Measurements from ENCODE around the gene FRMD3. TPM values are rescaled to one million over a fixed set of nuclear protein-coding genes. Genes with fewer than 3 reads are reported as not detected.

The FRMD3 gene
- total and polyA plus RNA-seq, 4 donors = 1.8 to 7.4 (median 6.0) TPM

GRCh38 chr9:83355729-83356151 lies 182.5 kb downstream of the FRMD3 start:
- 36 to 41% methylated on average over 2 of the region's 2 CpGs for WGBS, 2 donors
- Histone ChIP-seq H3K4me1 (ENCODE audit: control insufficient read depth in 1 of 2, insufficient read depth in 2 of 2, low read length in 2 of 2) (no peaks in the 10 kb centered on the region), H3K4me3 (ENCODE audit: low read length in 2 of 2) (no peak overlapping the region), H3K9me3 (ENCODE audit: control insufficient read depth, low read length) (no peaks in the 10 kb centered on the region), H3K27ac (ENCODE audit: low read depth in 1 of 2, low read length in 2 of 2) (no peak overlapping the region), H3K27me3 (ENCODE audit: control insufficient read depth in 1 of 2, insufficient read depth in 2 of 2, low read length in 1 of 2) (no peaks in the 10 kb centered on the region), H3K36me3 (ENCODE audit: control insufficient read depth in 1 of 2, insufficient read depth in 2 of 2, low read length in 1 of 2) (no peaks in the 10 kb centered on the region)
- ATAC-seq (ENCODE audit: low FRiP score) = peak; percentile 50
- no peak for DNase-seq
- intact Hi-C loops (cut with DNase I) = no loop called here

DNA sequence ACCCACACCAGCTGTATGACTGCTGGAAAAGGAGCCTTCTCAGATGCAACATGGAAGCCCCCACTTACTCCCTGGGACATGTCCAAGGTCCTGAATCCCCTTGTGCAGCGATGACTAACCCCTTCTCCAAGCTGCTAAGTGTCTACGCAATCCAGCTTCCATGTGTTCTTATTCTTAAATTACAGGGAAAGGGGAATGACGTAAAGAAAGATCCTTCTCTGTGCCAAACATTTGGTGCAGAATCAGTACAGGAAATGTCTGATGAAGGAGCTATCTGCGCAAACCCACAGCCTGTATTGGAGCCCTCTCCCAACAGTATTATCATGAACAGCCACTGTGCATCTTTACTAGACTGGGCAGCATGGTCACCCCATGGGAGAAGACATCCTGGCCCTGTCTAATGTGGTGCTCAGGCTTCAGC lies 183.2 kb downstream of the FRMD3 start:
- peak; percentile 50 for ATAC-seq (ENCODE audit: low FRiP score)
- no peak overlapping the region for H3K4me3 ChIP-seq (ENCODE audit: low read length in 2 of 2)
- no peaks in the 10 kb centered on the region for H3K9me3 ChIP-seq (ENCODE audit: control insufficient read depth, low read length)
- H3K27me3 ChIP-seq (ENCODE audit: control insufficient read depth in 1 of 2, insufficient read depth in 2 of 2, low read length in 1 of 2) = no peaks in the 10 kb centered on the region
- H3K4me1 ChIP-seq (ENCODE audit: control insufficient read depth in 1 of 2, insufficient read depth in 2 of 2, low read length in 2 of 2) = no peaks in the 10 kb centered on the region
- intact Hi-C loops (cut with DNase I) = no loop called here
- no peak for DNase-seq
- no peak overlapping the region for H3K27ac ChIP-seq (ENCODE audit: low read depth in 1 of 2, low read length in 2 of 2)
- WGBS, 2 donors = 76 to 79% methylated on average over 4 of the region's 4 CpGs
- H3K36me3 ChIP-seq (ENCODE audit: control insufficient read depth in 1 of 2, insufficient read depth in 2 of 2, low read length in 1 of 2) = no peaks in the 10 kb centered on the region

DNA sequence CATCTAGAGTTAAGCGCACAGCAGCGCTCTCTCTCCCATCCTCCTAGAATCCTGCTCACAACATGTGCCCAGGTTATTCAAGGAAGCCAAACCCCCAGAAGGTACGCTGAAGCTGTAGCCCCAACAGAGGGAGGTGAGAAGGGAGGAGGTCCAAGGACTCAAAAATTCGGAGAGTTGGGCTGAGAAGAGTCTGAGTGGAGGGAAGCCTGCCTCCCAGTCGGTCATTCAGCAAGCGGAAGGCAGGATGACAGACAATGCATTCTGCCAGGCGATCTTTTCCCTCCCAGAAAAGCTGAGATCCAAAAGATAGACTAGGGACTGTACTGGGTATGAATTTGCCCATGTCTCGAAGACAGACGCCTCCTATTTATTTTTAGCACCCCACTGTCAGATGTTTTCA lies 189.2 kb downstream of the FRMD3 start:
- H3K36me3 ChIP-seq (ENCODE audit: control insufficient read depth in 1 of 2, insufficient read depth in 2 of 2, low read length in 1 of 2) = no peaks in the 10 kb centered on the region
- H3K27me3 ChIP-seq (ENCODE audit: control insufficient read depth in 1 of 2, insufficient read depth in 2 of 2, low read length in 1 of 2) = no peaks in the 10 kb centered on the region
- intact Hi-C loops (cut with DNase I) = no loop called here
- H3K27ac ChIP-seq (ENCODE audit: low read depth in 1 of 2, low read length in 2 of 2) = no peak overlapping the region
- no peak overlapping the region for H3K4me3 ChIP-seq (ENCODE audit: low read length in 2 of 2)
- no peak for DNase-seq
- H3K9me3 ChIP-seq (ENCODE audit: control insufficient read depth, low read length) = no peaks in the 10 kb centered on the region
- ATAC-seq (ENCODE audit: low FRiP score) = no peak
- 83% methylated on average over 9 of the region's 9 CpGs for WGBS, 2 donors
- no peaks in the 10 kb centered on the region for H3K4me1 ChIP-seq (ENCODE audit: control insufficient read depth in 1 of 2, insufficient read depth in 2 of 2, low read length in 2 of 2)

- no peak overlapping the region for H3K4me3 ChIP-seq (ENCODE audit: low read length in 2 of 2)
- no peaks in the 10 kb centered on the region for H3K27me3 ChIP-seq (ENCODE audit: control insufficient read depth in 1 of 2, insufficient read depth in 2 of 2, low read length in 1 of 2)
- ATAC-seq (ENCODE audit: low FRiP score) = no peak
- H3K4me1 ChIP-seq (ENCODE audit: control insufficient read depth in 1 of 2, insufficient read depth in 2 of 2, low read length in 2 of 2) = no peaks in the 10 kb centered on the region
- intact Hi-C loops (cut with DNase I) = no loop called here
- no peaks in the 10 kb centered on the region for H3K36me3 ChIP-seq (ENCODE audit: control insufficient read depth in 1 of 2, insufficient read depth in 2 of 2, low read length in 1 of 2)
- WGBS, 2 donors = 25 to 27% methylated on average over 2 of the region's 2 CpGs
- DNase-seq = no peak
- H3K9me3 ChIP-seq (ENCODE audit: control insufficient read depth, low read length) = no peaks in the 10 kb centered on the region
- no peak overlapping the region for H3K27ac ChIP-seq (ENCODE audit: low read depth in 1 of 2, low read length in 2 of 2)
These were observed 191.4 kb downstream of the FRMD3 start for GRCh38 chr9:83346655-83347420.

DNA sequence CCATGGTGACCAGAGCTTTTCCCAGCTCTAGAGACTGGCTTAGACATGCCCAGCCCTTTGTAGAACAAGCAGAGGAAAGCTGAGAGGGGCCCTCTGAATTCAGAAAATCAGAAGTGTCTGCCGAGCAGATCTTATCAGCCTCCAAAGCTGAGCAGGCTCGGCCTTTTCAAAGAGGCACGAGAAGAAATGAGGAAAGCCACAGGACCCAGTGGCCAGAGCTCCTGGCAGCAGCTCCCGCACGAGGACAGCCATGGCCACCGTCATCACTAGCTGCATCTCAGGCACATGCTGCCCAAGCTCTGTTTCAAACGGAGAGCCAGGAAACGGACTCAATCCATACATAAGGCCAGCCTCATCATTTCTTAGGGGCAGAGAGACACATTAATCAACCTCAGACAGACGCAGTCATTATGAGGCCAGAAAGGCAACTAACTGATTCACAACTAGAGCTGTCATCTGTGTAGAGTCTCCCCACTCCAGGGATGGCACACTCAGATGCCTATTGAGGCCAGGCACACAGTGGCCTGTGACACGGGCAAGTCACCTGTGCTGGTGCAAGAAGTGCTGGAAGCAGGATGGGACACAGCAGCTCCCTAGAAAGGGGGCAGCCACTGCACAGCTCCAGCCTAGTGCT lies 194.7 kb downstream of the FRMD3 start:
- WGBS, 2 donors = 75 to 77% methylated on average over 10 of the region's 10 CpGs
- no peaks in the 10 kb centered on the region for H3K4me1 ChIP-seq (ENCODE audit: control insufficient read depth in 1 of 2, insufficient read depth in 2 of 2, low read length in 2 of 2)
- DNase-seq = no peak
- no peaks in the 10 kb centered on the region for H3K9me3 ChIP-seq (ENCODE audit: control insufficient read depth, low read length)
- H3K27ac ChIP-seq (ENCODE audit: low read depth in 1 of 2, low read length in 2 of 2) = no peak overlapping the region
- no peak overlapping the region for H3K4me3 ChIP-seq (ENCODE audit: low read length in 2 of 2)
- intact Hi-C loops (cut with DNase I) = no loop called here
- ATAC-seq (ENCODE audit: low FRiP score) = no peak
- no peaks in the 10 kb centered on the region for H3K27me3 ChIP-seq (ENCODE audit: control insufficient read depth in 1 of 2, insufficient read depth in 2 of 2, low read length in 1 of 2)
- H3K36me3 ChIP-seq (ENCODE audit: control insufficient read depth in 1 of 2, insufficient read depth in 2 of 2, low read length in 1 of 2) = no peaks in the 10 kb centered on the region

GRCh38 chr9:83342731-83343130 lies 195.5 kb downstream of the FRMD3 start:
- 84 to 88% methylated on average over 3 of the region's 3 CpGs for WGBS, 2 donors
- intact Hi-C loops (cut with DNase I) = no loop called here
- H3K36me3 ChIP-seq (ENCODE audit: control insufficient read depth in 1 of 2, insufficient read depth in 2 of 2, low read length in 1 of 2) = no peaks in the 10 kb centered on the region
- H3K27ac ChIP-seq (ENCODE audit: low read depth in 1 of 2, low read length in 2 of 2) = no peak overlapping the region
- DNase-seq (no peak), ATAC-seq (ENCODE audit: low FRiP score) (no peak)
- no peaks in the 10 kb centered on the region for H3K9me3 ChIP-seq (ENCODE audit: control insufficient read depth, low read length)
- no peaks in the 10 kb centered on the region for H3K27me3 ChIP-seq (ENCODE audit: control insufficient read depth in 1 of 2, insufficient read depth in 2 of 2, low read length in 1 of 2)
- H3K4me1 ChIP-seq (ENCODE audit: control insufficient read depth in 1 of 2, insufficient read depth in 2 of 2, low read length in 2 of 2) = no peaks in the 10 kb centered on the region
- H3K4me3 ChIP-seq (ENCODE audit: low read length in 2 of 2) = no peak overlapping the region

- ATAC-seq (ENCODE audit: low FRiP score) (no peak), DNase-seq (no peak)
- intact Hi-C loops (cut with DNase I) = no loop called here
- no peak overlapping the region for H3K27ac ChIP-seq (ENCODE audit: low read depth in 1 of 2, low read length in 2 of 2)
- no peaks in the 10 kb centered on the region for H3K27me3 ChIP-seq (ENCODE audit: control insufficient read depth in 1 of 2, insufficient read depth in 2 of 2, low read length in 1 of 2)
- no peaks in the 10 kb centered on the region for H3K4me1 ChIP-seq (ENCODE audit: control insufficient read depth in 1 of 2, insufficient read depth in 2 of 2, low read length in 2 of 2)
- no peaks in the 10 kb centered on the region for H3K36me3 ChIP-seq (ENCODE audit: control insufficient read depth in 1 of 2, insufficient read depth in 2 of 2, low read length in 1 of 2)
- 99% methylated on average over 3 of the region's 3 CpGs for WGBS, 2 donors
- H3K9me3 ChIP-seq (ENCODE audit: control insufficient read depth, low read length) = no peaks in the 10 kb centered on the region
- H3K4me3 ChIP-seq (ENCODE audit: low read length in 2 of 2) = no peak overlapping the region
These were observed 196.2 kb downstream of the FRMD3 start for GRCh38 chr9:83342006-83342405.

DNA sequence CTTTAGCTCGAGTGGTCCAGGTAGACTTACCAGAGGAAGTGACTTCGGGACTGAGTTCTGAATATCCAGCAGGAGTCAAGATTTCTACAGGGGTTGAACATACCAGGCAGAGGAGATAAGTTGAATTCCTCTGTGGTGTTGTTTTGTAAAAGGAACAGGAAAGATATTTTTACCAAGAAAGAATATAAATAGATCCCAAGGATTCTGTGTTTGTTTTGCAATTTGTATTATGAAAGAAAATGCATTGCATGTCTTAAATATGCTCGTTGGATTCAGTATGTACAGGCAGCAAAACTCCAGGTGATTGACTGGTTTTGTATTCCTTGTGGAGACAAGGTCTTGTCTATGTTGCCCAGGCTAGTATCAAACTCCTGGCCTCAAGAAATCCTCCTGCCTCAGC lies 197.8 kb downstream of the FRMD3 start:
- intact Hi-C loops (cut with DNase I) = no loop called here
- WGBS, 2 donors = 28 to 32% methylated on average over 3 of the region's 3 CpGs
- Histone ChIP-seq H3K4me3 (ENCODE audit: low read length in 2 of 2) (no peak overlapping the region), H3K4me1 (ENCODE audit: control insufficient read depth in 1 of 2, insufficient read depth in 2 of 2, low read length in 2 of 2) (no peaks in the 10 kb centered on the region), H3K36me3 (ENCODE audit: control insufficient read depth in 1 of 2, insufficient read depth in 2 of 2, low read length in 1 of 2) (no peaks in the 10 kb centered on the region), H3K27ac (ENCODE audit: low read depth in 1 of 2, low read length in 2 of 2) (no peak overlapping the region), H3K27me3 (ENCODE audit: control insufficient read depth in 1 of 2, insufficient read depth in 2 of 2, low read length in 1 of 2) (no peaks in the 10 kb centered on the region), H3K9me3 (ENCODE audit: control insufficient read depth, low read length) (no peaks in the 10 kb centered on the region)
- ATAC-seq (ENCODE audit: low FRiP score) (no peak), DNase-seq (no peak)

GRCh38 chr9:83339435-83339834 lies 198.8 kb downstream of the FRMD3 start:
- DNase-seq (no peak), ATAC-seq (ENCODE audit: low FRiP score) (no peak)
- Histone ChIP-seq H3K27me3 (ENCODE audit: control insufficient read depth in 1 of 2, insufficient read depth in 2 of 2, low read length in 1 of 2) (no peaks in the 10 kb centered on the region), H3K4me3 (ENCODE audit: low read length in 2 of 2) (no peak overlapping the region), H3K9me3 (ENCODE audit: control insufficient read depth, low read length) (no peaks in the 10 kb centered on the region), H3K36me3 (ENCODE audit: control insufficient read depth in 1 of 2, insufficient read depth in 2 of 2, low read length in 1 of 2) (no peaks in the 10 kb centered on the region), H3K27ac (ENCODE audit: low read depth in 1 of 2, low read length in 2 of 2) (no peak overlapping the region), H3K4me1 (ENCODE audit: control insufficient read depth in 1 of 2, insufficient read depth in 2 of 2, low read length in 2 of 2) (no peaks in the 10 kb centered on the region)
- WGBS, 2 donors = 96 to 100% methylated on average over 1 of the region's 1 CpG
- intact Hi-C loops (cut with DNase I) = no loop called here
